ENCODE results near the gene CITED4.

CITED4 gene

GRCh38 chr1:40823983-40824382 lies 38.2 kb downstream of the CITED4 start:
- no CpG with 5 or more reads among the region's 17 CpGs for WGBS (ENCODE audit: insufficient coverage, insufficient read length)
- Histone ChIP-seq H3K9me3 (ENCODE audit: control insufficient read depth, insufficient read depth, low read length) (no peaks in the 10 kb centered on the region), H3K27me3 (ENCODE audit: control insufficient read depth, insufficient read depth, low read length) (no peaks in the 10 kb centered on the region), H3K4me1 (ENCODE audit: control insufficient read depth, insufficient read depth, low read length) (peaks cover 5% of the 10 kb centered on the region; the same call in 1 of the 2 replicates), H3K36me3 (ENCODE audit: control insufficient read depth, insufficient read depth, low read length) (no peaks in the 10 kb centered on the region), H3K4me3 (ENCODE audit: low read length) (no peak overlapping the region), H3K27ac (ENCODE audit: low read length) (no peak overlapping the region)
- DNase-seq (ENCODE audit: low read depth, low spot score), result no peak

GRCh38 chr1:40823345-40823744 lies 38.8 kb downstream of the CITED4 start:
- H3K27ac ChIP-seq (ENCODE audit: low read length), result no peak overlapping the region
- WGBS (ENCODE audit: insufficient coverage, insufficient read length), result no CpG with 5 or more reads among the region's 4 CpGs
- peaks cover 5% of the 10 kb centered on the region; the same call in 1 of the 2 replicates for H3K4me1 ChIP-seq (ENCODE audit: control insufficient read depth, insufficient read depth, low read length)
- H3K4me3 ChIP-seq (ENCODE audit: low read length), result no peak overlapping the region
- no peak for DNase-seq (ENCODE audit: low read depth, low spot score)
- no peaks in the 10 kb centered on the region for H3K9me3 ChIP-seq (ENCODE audit: control insufficient read depth, insufficient read depth, low read length)
- no peaks in the 10 kb centered on the region for H3K27me3 ChIP-seq (ENCODE audit: control insufficient read depth, insufficient read depth, low read length)
- no peaks in the 10 kb centered on the region for H3K36me3 ChIP-seq (ENCODE audit: control insufficient read depth, insufficient read depth, low read length)

- peaks cover 6% of the 10 kb centered on the region; the same call in 1 of the 2 replicates for H3K4me1 ChIP-seq (ENCODE audit: control insufficient read depth, insufficient read depth, low read length)
- H3K36me3 ChIP-seq (ENCODE audit: control insufficient read depth, insufficient read depth, low read length), result no peaks in the 10 kb centered on the region
- DNase-seq (ENCODE audit: low read depth, low spot score), result no peak
- no CpG with 5 or more reads among the region's 12 CpGs for WGBS (ENCODE audit: insufficient coverage, insufficient read length)
- H3K27ac ChIP-seq (ENCODE audit: low read length), result no peak overlapping the region
- H3K4me3 ChIP-seq (ENCODE audit: low read length), result no peak overlapping the region
- no peaks in the 10 kb centered on the region for H3K27me3 ChIP-seq (ENCODE audit: control insufficient read depth, insufficient read depth, low read length)
- no peaks in the 10 kb centered on the region for H3K9me3 ChIP-seq (ENCODE audit: control insufficient read depth, insufficient read depth, low read length)
Measured at GRCh38 chr1:40822890-40823289, 39.3 kb downstream of the CITED4 start.

GRCh38 chr1:40820911-40821693 lies 41.1 kb downstream of the CITED4 start:
- Histone ChIP-seq H3K9me3 (ENCODE audit: control insufficient read depth, insufficient read depth, low read length) (no peaks in the 10 kb centered on the region), H3K36me3 (ENCODE audit: control insufficient read depth, insufficient read depth, low read length) (no peaks in the 10 kb centered on the region), H3K4me3 (ENCODE audit: low read length) (no peak overlapping the region), H3K27me3 (ENCODE audit: control insufficient read depth, insufficient read depth, low read length) (no peaks in the 10 kb centered on the region; the same call in 1 of the 2 replicates), H3K27ac (ENCODE audit: low read length) (no peak overlapping the region), H3K4me1 (ENCODE audit: control insufficient read depth, insufficient read depth, low read length) (peaks cover 8% of the 10 kb centered on the region; the same call in 1 of the 2 replicates)
- no CpG with 5 or more reads among the region's 6 CpGs for WGBS (ENCODE audit: insufficient coverage, insufficient read length)
- DNase-seq (ENCODE audit: low read depth, low spot score), result no peak

- Histone ChIP-seq H3K4me3 (ENCODE audit: low read length) (no peak overlapping the region), H3K36me3 (ENCODE audit: control insufficient read depth, insufficient read depth, low read length) (no peaks in the 10 kb centered on the region), H3K27me3 (ENCODE audit: control insufficient read depth, insufficient read depth, low read length) (no peaks in the 10 kb centered on the region; the same call in 1 of the 2 replicates), H3K27ac (ENCODE audit: low read length) (no peak overlapping the region), H3K9me3 (ENCODE audit: control insufficient read depth, insufficient read depth, low read length) (no peaks in the 10 kb centered on the region), H3K4me1 (ENCODE audit: control insufficient read depth, insufficient read depth, low read length) (peaks cover 5% of the 10 kb centered on the region; the same call in 1 of the 2 replicates)
- no CpG with 5 or more reads among the region's 3 CpGs for WGBS (ENCODE audit: insufficient coverage, insufficient read length)
- no peak for DNase-seq (ENCODE audit: low read depth, low spot score)
Measured at GRCh38 chr1:40820251-40820797, 41.8 kb downstream of the CITED4 start.

GRCh38 chr1:40819101-40819500 lies 43.1 kb downstream of the CITED4 start:
- H3K4me3 ChIP-seq (ENCODE audit: low read length), result peak overlapping the region; percentile 19; the same call in 1 of the 2 replicates
- H3K27ac ChIP-seq (ENCODE audit: low read length), result no peak overlapping the region
- H3K36me3 ChIP-seq (ENCODE audit: control insufficient read depth, insufficient read depth, low read length), result no peaks in the 10 kb centered on the region
- DNase-seq (ENCODE audit: low read depth, low spot score), result no peak
- WGBS (ENCODE audit: insufficient coverage, insufficient read length), result no CpG with 5 or more reads among the region's 26 CpGs
- no peaks in the 10 kb centered on the region for H3K9me3 ChIP-seq (ENCODE audit: control insufficient read depth, insufficient read depth, low read length)
- peaks cover 3% of the 10 kb centered on the region; the same call in 1 of the 2 replicates for H3K4me1 ChIP-seq (ENCODE audit: control insufficient read depth, insufficient read depth, low read length)
- no peaks in the 10 kb centered on the region; the same call in 1 of the 2 replicates for H3K27me3 ChIP-seq (ENCODE audit: control insufficient read depth, insufficient read depth, low read length)

- peak overlapping the region; percentile 46; the same call in 1 of the 2 replicates for H3K4me3 ChIP-seq (ENCODE audit: low read length)
- H3K36me3 ChIP-seq (ENCODE audit: control insufficient read depth, insufficient read depth, low read length), result no peaks in the 10 kb centered on the region
- WGBS (ENCODE audit: insufficient coverage, insufficient read length), result no CpG with 5 or more reads among the region's 59 CpGs
- no peaks in the 10 kb centered on the region; the same call in 1 of the 2 replicates for H3K27me3 ChIP-seq (ENCODE audit: control insufficient read depth, insufficient read depth, low read length)
- H3K27ac ChIP-seq (ENCODE audit: low read length), result no peak overlapping the region
- H3K9me3 ChIP-seq (ENCODE audit: control insufficient read depth, insufficient read depth, low read length), result no peaks in the 10 kb centered on the region
- peaks cover 3% of the 10 kb centered on the region; the same call in 1 of the 2 replicates for H3K4me1 ChIP-seq (ENCODE audit: control insufficient read depth, insufficient read depth, low read length)
- peak; percentile 68 for DNase-seq (ENCODE audit: low read depth, low spot score)
Measured at GRCh38 chr1:40818264-40818961, 43.8 kb downstream of the CITED4 start.

- H3K27me3 ChIP-seq (ENCODE audit: control insufficient read depth, insufficient read depth, low read length), result no peaks in the 10 kb centered on the region; the same call in 1 of the 2 replicates
- no peaks in the 10 kb centered on the region for H3K36me3 ChIP-seq (ENCODE audit: control insufficient read depth, insufficient read depth, low read length)
- no peak for DNase-seq (ENCODE audit: low read depth, low spot score)
- WGBS (ENCODE audit: insufficient coverage, insufficient read length), result no CpG with 5 or more reads among the region's 19 CpGs
- peak overlapping the region; percentile 46; the same call in 1 of the 2 replicates for H3K4me3 ChIP-seq (ENCODE audit: low read length)
- H3K9me3 ChIP-seq (ENCODE audit: control insufficient read depth, insufficient read depth, low read length), result no peaks in the 10 kb centered on the region
- H3K27ac ChIP-seq (ENCODE audit: low read length), result no peak overlapping the region
- H3K4me1 ChIP-seq (ENCODE audit: control insufficient read depth, insufficient read depth, low read length), result peaks cover 3% of the 10 kb centered on the region; the same call in 1 of the 2 replicates
Measured at GRCh38 chr1:40817791-40818263, 44.3 kb downstream of the CITED4 start.

GRCh38 chr1:40815420-40815819 lies 46.7 kb downstream of the CITED4 start:
- DNase-seq (ENCODE audit: low read depth, low spot score), result no peak
- Histone ChIP-seq H3K27ac (ENCODE audit: low read length) (no peak overlapping the region), H3K36me3 (ENCODE audit: control insufficient read depth, insufficient read depth, low read length) (no peaks in the 10 kb centered on the region), H3K4me3 (ENCODE audit: low read length) (no peak overlapping the region), H3K27me3 (ENCODE audit: control insufficient read depth, insufficient read depth, low read length) (no peaks in the 10 kb centered on the region; the same call in 1 of the 2 replicates), H3K9me3 (ENCODE audit: control insufficient read depth, insufficient read depth, low read length) (no peaks in the 10 kb centered on the region), H3K4me1 (ENCODE audit: control insufficient read depth, insufficient read depth, low read length) (peaks cover 3% of the 10 kb centered on the region; the same call in 1 of the 2 replicates)
- WGBS (ENCODE audit: insufficient coverage, insufficient read length), result no CpG with 5 or more reads among the region's 9 CpGs
